GM12801 (cell line): Measurements from ENCODE around the gene FBLN1.

Source experiments
- TF ChIP-seq, protein P1 (sequence below): IDR thresholded peaks from one replicate; pipeline ENCODE4 v1.5.1; 2011; ENCODE audit warnings: control low read depth; ENCODE audit not compliant: insufficient read length; ENCODE audit errors: extremely low read depth

The FBLN1 gene

DNA sequence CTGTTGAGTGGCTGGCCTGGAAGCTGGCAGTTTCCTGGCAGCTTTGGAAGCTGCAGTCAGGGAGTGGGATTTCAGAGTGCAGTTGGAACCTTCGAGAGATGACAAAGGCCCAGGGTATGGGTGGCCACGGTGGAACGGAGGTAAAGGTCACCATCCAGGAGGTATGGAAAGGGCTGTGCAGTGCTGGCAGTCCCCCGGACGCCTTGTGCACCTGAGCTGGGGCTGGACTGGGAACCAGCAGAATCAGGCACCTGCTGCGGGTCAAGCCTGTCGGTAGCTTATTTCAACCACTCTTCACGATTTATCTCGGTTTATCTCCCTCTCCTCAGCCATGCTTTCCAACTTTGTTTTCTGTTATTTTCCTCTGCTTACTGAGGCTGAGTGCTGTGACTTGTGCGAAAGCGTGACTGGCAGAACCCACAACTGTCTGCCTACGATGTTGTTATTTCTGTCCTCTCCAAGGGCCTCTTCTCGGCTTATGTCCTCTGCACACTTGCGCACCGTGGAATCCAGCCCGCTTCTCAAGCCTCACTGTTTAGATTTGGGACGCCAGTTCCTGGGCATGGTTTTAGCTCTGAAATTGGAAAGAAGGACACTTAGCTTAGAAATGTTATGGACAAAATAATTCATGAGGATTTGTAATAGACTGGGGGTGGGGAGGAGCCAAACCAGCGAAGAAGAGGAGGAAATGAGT, 145.0 kb downstream of the FBLN1 start:
- TF ChIP-seq, protein P1, sequence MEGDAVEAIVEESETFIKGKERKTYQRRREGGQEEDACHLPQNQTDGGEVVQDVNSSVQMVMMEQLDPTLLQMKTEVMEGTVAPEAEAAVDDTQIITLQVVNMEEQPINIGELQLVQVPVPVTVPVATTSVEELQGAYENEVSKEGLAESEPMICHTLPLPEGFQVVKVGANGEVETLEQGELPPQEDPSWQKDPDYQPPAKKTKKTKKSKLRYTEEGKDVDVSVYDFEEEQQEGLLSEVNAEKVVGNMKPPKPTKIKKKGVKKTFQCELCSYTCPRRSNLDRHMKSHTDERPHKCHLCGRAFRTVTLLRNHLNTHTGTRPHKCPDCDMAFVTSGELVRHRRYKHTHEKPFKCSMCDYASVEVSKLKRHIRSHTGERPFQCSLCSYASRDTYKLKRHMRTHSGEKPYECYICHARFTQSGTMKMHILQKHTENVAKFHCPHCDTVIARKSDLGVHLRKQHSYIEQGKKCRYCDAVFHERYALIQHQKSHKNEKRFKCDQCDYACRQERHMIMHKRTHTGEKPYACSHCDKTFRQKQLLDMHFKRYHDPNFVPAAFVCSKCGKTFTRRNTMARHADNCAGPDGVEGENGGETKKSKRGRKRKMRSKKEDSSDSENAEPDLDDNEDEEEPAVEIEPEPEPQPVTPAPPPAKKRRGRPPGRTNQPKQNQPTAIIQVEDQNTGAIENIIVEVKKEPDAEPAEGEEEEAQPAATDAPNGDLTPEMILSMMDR = no peak

DNA sequence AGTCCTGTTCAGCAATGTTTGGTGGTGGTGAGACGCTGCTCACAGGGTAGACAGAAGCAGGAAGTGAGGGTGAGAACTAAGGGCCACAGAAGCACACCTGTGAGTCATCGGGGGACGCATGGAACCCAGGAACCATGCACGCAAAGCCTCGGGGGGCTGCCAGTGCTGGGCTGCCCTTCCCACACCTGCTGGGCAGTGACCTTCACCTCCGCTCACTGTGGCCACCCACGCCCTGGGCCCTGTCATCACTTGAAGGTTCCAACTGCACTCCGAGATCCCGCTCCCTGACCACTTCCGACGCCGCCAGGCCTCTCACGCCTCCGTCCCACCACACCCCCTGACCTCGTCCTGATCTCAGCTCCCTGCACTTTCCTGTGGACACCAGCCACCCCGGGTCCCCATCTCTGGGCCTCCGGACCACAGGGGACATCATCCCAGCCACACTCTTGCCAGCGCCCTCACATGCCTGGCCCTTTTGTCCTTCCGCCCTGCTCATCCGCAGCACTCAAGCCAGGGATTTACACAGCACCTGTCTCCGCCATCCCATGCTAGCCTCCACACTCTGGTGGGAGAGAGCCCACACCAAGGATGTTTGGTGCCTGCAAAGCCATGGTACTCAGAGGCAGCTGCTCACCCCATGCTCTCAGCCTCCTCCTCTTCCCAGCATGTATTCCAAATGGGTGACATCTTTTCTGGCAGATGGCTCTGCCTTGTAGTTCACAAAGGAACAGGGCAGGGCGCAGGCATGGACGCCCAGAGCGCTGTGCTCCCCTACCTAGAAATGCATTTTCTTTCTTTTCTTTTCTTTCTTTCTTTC, 145.8 kb downstream of the FBLN1 start:
- TF ChIP-seq, protein P1 = no peak

DNA sequence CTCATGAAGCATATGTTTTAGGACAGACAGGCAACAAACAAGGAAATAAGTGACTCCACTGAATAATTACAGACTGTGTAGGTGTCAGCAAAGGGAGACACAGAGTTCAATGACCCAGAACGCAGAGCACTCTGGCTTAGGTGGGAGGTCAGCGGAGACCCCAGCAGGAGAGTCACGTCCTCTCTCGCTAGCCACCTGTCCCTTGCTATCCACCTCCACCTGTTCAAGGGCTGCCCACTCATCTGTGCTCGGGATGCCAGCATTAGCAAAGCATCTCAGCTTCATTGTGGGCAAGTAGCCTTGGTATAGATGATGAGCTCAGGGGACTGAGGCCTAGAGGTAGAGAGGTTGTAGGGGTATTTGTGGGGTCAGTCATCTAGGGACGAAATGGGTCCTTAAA, 147.1 kb downstream of the FBLN1 start:
- TF ChIP-seq, protein P1 = no peak

DNA sequence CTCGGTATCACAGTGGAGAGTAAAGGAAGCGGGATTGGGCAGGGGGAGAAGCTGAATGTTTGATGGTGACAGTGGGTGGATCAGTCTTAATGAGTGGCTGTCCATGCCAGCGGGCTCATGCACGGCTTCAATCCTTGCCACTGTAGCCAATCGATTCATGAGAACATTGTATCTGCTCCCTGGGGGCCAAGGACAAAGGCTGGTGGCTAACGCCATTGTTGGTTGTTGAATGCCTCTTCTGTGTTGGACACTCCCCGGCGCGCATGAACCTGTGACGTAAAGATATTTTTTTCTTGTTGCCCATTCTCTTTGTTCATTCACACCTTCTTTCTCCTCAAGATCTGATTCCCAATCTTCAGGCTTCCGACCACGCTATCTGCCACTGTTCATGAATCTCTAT, 148.0 kb downstream of the FBLN1 start:
- TF ChIP-seq, protein P1 = no peak
